K562 (cell line): ENCODE data around the gene EFHD2. TPM values are rescaled to one million over a fixed set of nuclear protein-coding genes. Genes with fewer than 3 reads are reported as not detected.

ENCODE experiments used
- ATAC-seq: fragments of 200-7000 bp; cut with Tn5 transposase; 3 replicates; pipeline ENCODE4 v1.9.1; 2020; ENCODE audit warnings: moderate library complexity
- BruUV-seq: library from RNA; stranded (reverse); fragments of 400-500 nt; replicated peaks from 2 replicates; lab custom pipeline; 2021; lab: Mats Ljungman, UMichigan
- CTCF ChIA-PET: fragments of 300-600 bp; formaldehyde crosslinking; extraction: SDS; loops from one replicate; lab custom pipeline; 2021; ENCODE audit warnings: low intra/inter-chr PET ratio; lab: Yijun Ruan, JAX
- POLR2A ChIA-PET: fragments of 300-600, 350-650 bp; sonication (Branson Sonifier 250); formaldehyde crosslinking; extraction: SDS; loops from one replicate; lab custom pipeline; 2021; ENCODE audit warnings: antibody characterized with exemption, inconsistent platforms; lab: Yijun Ruan, JAX
- DNase-seq, 4 experiments: peaks; one replicate each; pipeline versions ENCODE4 v3.0.0 to v3.0.0-alpha.2; 2011 to 2018; ENCODE audit warnings: low spot score in 3 of 4, mixed read lengths in 3 of 4; ENCODE audit errors: extremely low read depth in 1 of 4
- FAIRE-seq: peaks from 2 replicates; lab custom pipeline; 2011; peaks lifted over from hg19 to GRCh38; lab: Jason Lieb, UNC
- H2AFZ ChIP-seq: 2 replicates; pipeline ENCODE4 v1.6.0; 2011; ENCODE audit warnings: low read depth, low read length, control low read depth, inconsistent platforms
- H3K27ac ChIP-seq: fragments of 200-600 bp; 3 replicates; pipeline ENCODE4 v1.8.0; 2011; ENCODE audit warnings: low read depth, mild to moderate bottlenecking, control low read depth, inconsistent platforms, low read length, moderate library complexity, mixed read lengths; ENCODE audit errors: extremely low read depth
- H3K27me3 ChIP-seq, 2 experiments: fragments of 300-600 bp in 1 of 2; 2 replicates in 1 of 2; 3 replicates in 1 of 2; pipeline versions ENCODE4 v1.6.0 to v1.8.0; 2011; ENCODE audit warnings: inconsistent platforms in 2 of 2, low read length in 2 of 2, mild to moderate bottlenecking in 1 of 2, mixed read lengths in 1 of 2, moderate library complexity in 1 of 2; ENCODE audit not compliant: control insufficient read depth in 2 of 2, insufficient read depth in 2 of 2
- H3K36me3 ChIP-seq: fragments of 300-600 bp; 3 replicates; pipeline ENCODE4 v1.8.0; 2011; ENCODE audit warnings: mild to moderate bottlenecking, low read length, inconsistent platforms; ENCODE audit not compliant: control insufficient read depth, insufficient read depth
- H3K4me1 ChIP-seq, 2 experiments: fragments of 200-600 bp in 1 of 2; replicated peaks in 1 of 2; 2 replicates in 1 of 2; 3 replicates in 1 of 2; pipeline versions ENCODE4 v1.5.1 to v1.8.0; 2011; ENCODE audit warnings: inconsistent platforms in 2 of 2, low read length in 2 of 2, mild to moderate bottlenecking in 1 of 2, mixed read lengths in 1 of 2, moderate library complexity in 1 of 2; ENCODE audit not compliant: control insufficient read depth in 2 of 2, insufficient read depth in 2 of 2
- H3K4me2 ChIP-seq: 2 replicates; pipeline ENCODE4 v1.6.1; 2011; ENCODE audit warnings: low read length, control low read depth, inconsistent platforms, mixed read lengths; ENCODE audit not compliant: insufficient read depth
- H3K4me3 ChIP-seq: fragments of 200-600 bp; sonication (generic), shearing (Covaris generic); 2 replicates; pipeline ENCODE4 v1.5.1; 2016; ENCODE audit warnings: control low read depth, inconsistent platforms
- H3K79me2 ChIP-seq: fragments of 200-600 bp; 3 replicates; pipeline ENCODE4 v1.8.0; 2011; ENCODE audit warnings: low read length, inconsistent platforms; ENCODE audit not compliant: control insufficient read depth, insufficient read depth
- H3K9ac ChIP-seq, 2 experiments: 2 replicates each; pipeline versions ENCODE4 v1.6.0 to v1.6.1; 2011; ENCODE audit warnings: low read depth in 2 of 2, low read length in 2 of 2, control low read depth in 1 of 2, inconsistent platforms in 1 of 2, mild to moderate bottlenecking in 1 of 2, mixed read lengths in 1 of 2; ENCODE audit not compliant: insufficient read depth in 1 of 2
- H3K9me1 ChIP-seq: one replicate; pipeline ENCODE4 v1.6.0; 2011; ENCODE audit warnings: inconsistent platforms, mild to moderate bottlenecking, low read length, moderate library complexity; ENCODE audit not compliant: control insufficient read depth, insufficient read depth
- H3K9me3 ChIP-seq: replicated peaks from 2 replicates; pipeline ENCODE4 v1.5.1; 2011; ENCODE audit warnings: low read depth, low read length, inconsistent platforms; ENCODE audit not compliant: control insufficient read depth, insufficient read depth
- H4K20me1 ChIP-seq: replicated peaks from 2 replicates; pipeline ENCODE4 v1.6.1; 2011; ENCODE audit warnings: low read length, inconsistent platforms, mixed read lengths; ENCODE audit not compliant: control insufficient read depth, insufficient read depth
- ELF4 ChIP-seq: fragments of 450-650 bp; formaldehyde crosslinking; IDR thresholded peaks from 2 replicates; pipeline ENCODE4 v1.4.0; 2022; ENCODE audit warnings: missing genetic modification characterization
- ETS1 ChIP-seq: conservative IDR thresholded peaks from 2 replicates; pipeline ENCODE4 v1.6.1; 2011; ENCODE audit warnings: low read depth, mild to moderate bottlenecking, low read length; ENCODE audit not compliant: control insufficient read depth
- NFIX ChIP-seq: fragments of 250-450 bp; sonication (Bioruptor Pico); IDR thresholded peaks from 2 replicates; pipeline ENCODE4 v1.4.0; 2020; ENCODE audit warnings: low read depth, mild to moderate bottlenecking, moderate library complexity
- NFYB ChIP-seq: IDR thresholded peaks from 2 replicates; pipeline ENCODE4 v1.6.1; 2011; ENCODE audit warnings: mild to moderate bottlenecking, moderate library complexity; ENCODE audit not compliant: insufficient read length; ENCODE audit errors: extremely low read depth
- NR2F6 ChIP-seq: fragments of 450-650 bp; formaldehyde crosslinking; IDR thresholded peaks from 2 replicates; pipeline ENCODE4 v1.4.0; 2020; ENCODE audit warnings: mild to moderate bottlenecking
- ZNF76 ChIP-seq: fragments of 250-450 bp; sonication (Bioruptor Pico); IDR thresholded peaks from 2 replicates; pipeline ENCODE4 v1.4.0; 2020; ENCODE audit warnings: mild to moderate bottlenecking, moderate library complexity, borderline replicate concordance
- ZNF77 ChIP-seq: fragments of 250-450 bp; sonication (Bioruptor Pico); IDR thresholded peaks from 2 replicates; pipeline ENCODE4 v1.5.0; 2020
- WGBS: fragments of 100-300 bp; shearing (Covaris generic); methylation state at CpG from one replicate; pipeline ENCODE4 v1.1.6; 2016; ENCODE audit warnings: low coverage, mixed read lengths; ENCODE audit not compliant: insufficient coverage; ENCODE audit errors: missing lambda C conversion rate; 5-methylcytosine and 5-hydroxymethylcytosine counted together
- in situ Hi-C: fragments of 300-500 bp; cut with MboI; formaldehyde crosslinking; loops from 4 replicates; pipeline ENCODE4 v1.15.0; 2018; ENCODE audit warnings: inconsistent platforms, mixed read lengths
- intact Hi-C: fragments of 100-400 bp; cut with micrococcal nuclease; formaldehyde crosslinking; loops from 2 replicates; pipeline ENCODE4 v1.14.2; 2022
- polyA plus RNA-seq, 8 experiments: library from polyadenylated mRNA; depleted of rRNA in 4 of 8; stranded (reverse) in 5 of 8; unstranded in 3 of 8; fragments of >200 nt; fragmentation: Nextera tagmentation in 2 of 8; fragmentation: Illumina TruSeq in 1 of 8; extraction: Ambion mirVana in 2 of 8; extraction: Trizol in 1 of 8; gene quantifications; 2 replicates each; pipeline versions ENCODE4 v1.2.1 to v1.2.3, GENCODE V29; 2011 to 2014; ENCODE audit warnings: inconsistent platforms in 1 of 8, missing spikeins in 1 of 8
- total RNA-seq, 7 experiments: library from RNA; depleted of rRNA in 6 of 7; stranded (reverse); fragments of >200 nt in 6 of 7; fragmentation: Illumina TruSeq in 2 of 7; extraction: Trizol in 2 of 7; gene quantifications; 2 replicates each; pipeline versions ENCODE4 v1.2.1 to v1.2.3, GENCODE V29; 2011 to 2021; ENCODE audit warnings: low replicate concordance in 1 of 7
- TF ChIP-seq, protein P1 (sequence below): sonication (generic); formaldehyde crosslinking; IDR thresholded peaks from 2 replicates; pipeline ENCODE4 v1.5.0; 2020; ENCODE audit warnings: missing genetic modification reagents
- TF ChIP-seq, protein P2 (sequence below): fragments of 450-650 bp; IDR thresholded peaks from 2 replicates; pipeline ENCODE4 v1.6.1; 2016; ENCODE audit warnings: mild to moderate bottlenecking, moderate library complexity

EFHD2 gene
- total and polyA plus RNA-seq, 9 of the 15 experiments (the other 6 are each of a cell fraction or from before 2014, with no cell fraction given), result 1.7 to 73.5 (median 25.2) TPM

DNA sequence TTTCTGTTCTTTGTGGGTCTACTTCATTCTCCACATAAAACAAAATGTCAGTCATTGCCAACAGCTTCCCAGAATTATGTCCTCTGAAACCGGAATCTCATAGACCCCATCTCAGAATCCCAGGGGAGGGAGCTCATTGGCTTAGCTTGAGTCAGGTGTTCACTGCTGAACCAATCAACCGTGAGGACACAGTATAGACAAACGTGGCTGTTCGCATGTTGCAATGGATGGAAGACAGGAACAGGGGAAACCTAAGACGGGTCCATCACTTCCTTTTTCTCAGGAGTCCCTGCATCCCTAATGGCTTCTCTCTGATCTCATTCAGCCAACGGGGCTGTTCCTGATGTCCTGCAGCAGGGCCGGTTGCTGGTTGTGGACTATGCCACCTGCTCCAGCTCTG lies 56.0 kb downstream of the EFHD2 start:
- FAIRE-seq (no peak), ATAC-seq (peak; percentile 72), DNase-seq (peak in 3 of 4 experiments; percentile 34 to 49 (median 34))
- 29% methylated on average over 7 of the region's 7 CpGs for WGBS
- H3K36me3 ChIP-seq, result no peaks in the 10 kb centered on the region
- H2AFZ ChIP-seq, result peak overlapping the region; percentile 52
- 0 out of 5 replicates have a peak, but pooled peaks cover 0 to 7% of the 10 kb centered on the region in 2 experiments for H3K27me3 ChIP-seq
- peaks cover 4 to 11% of the 10 kb centered on the region in 2 experiments; a peak in 4 of 5 replicates for H3K4me1 ChIP-seq
- no peaks in the 10 kb centered on the region for H4K20me1 ChIP-seq
- H3K9me3 ChIP-seq, result no peaks in the 10 kb centered on the region
- no peak overlapping the region for H3K9ac ChIP-seq
- no peak overlapping the region for H3K4me3 ChIP-seq
- peak overlapping the region; percentile 29 for H3K4me2 ChIP-seq
- CTCF ChIA-PET, result no interaction called here
- no peak overlapping the region for H3K27ac ChIP-seq
- in situ Hi-C loops (no loop called here), intact Hi-C loops (no loop called here)
- no TSS peak for BruUV-seq
- POLR2A ChIA-PET, result interaction anchor here (0.6 to 1.7 kb wide), 3 partner anchors 9 to 256 kb away, joined by 3 to 5 read pairs (median 4); partner anchors contain the start of gene CELA2A
- H3K9me1 ChIP-seq, result no peaks in the 10 kb centered on the region
- H3K79me2 ChIP-seq, result no peaks in the 10 kb centered on the region
- TF ChIP-seq, protein P1, sequence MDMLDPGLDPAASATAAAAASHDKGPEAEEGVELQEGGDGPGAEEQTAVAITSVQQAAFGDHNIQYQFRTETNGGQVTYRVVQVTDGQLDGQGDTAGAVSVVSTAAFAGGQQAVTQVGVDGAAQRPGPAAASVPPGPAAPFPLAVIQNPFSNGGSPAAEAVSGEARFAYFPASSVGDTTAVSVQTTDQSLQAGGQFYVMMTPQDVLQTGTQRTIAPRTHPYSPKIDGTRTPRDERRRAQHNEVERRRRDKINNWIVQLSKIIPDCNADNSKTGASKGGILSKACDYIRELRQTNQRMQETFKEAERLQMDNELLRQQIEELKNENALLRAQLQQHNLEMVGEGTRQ (CRISPR knock-in tag), result peak; percentile 66
- TF ChIP-seq NFIX (CRISPR knock-in tag) (no peak), NR2F6 (no peak), ZNF76 (CRISPR knock-in tag) (no peak), ZNF77 (no peak), NFYB (peak; percentile 35), ELF4 (CRISPR knock-in tag) (no peak), ETS1 (no peak)
- TF ChIP-seq, protein P2, sequence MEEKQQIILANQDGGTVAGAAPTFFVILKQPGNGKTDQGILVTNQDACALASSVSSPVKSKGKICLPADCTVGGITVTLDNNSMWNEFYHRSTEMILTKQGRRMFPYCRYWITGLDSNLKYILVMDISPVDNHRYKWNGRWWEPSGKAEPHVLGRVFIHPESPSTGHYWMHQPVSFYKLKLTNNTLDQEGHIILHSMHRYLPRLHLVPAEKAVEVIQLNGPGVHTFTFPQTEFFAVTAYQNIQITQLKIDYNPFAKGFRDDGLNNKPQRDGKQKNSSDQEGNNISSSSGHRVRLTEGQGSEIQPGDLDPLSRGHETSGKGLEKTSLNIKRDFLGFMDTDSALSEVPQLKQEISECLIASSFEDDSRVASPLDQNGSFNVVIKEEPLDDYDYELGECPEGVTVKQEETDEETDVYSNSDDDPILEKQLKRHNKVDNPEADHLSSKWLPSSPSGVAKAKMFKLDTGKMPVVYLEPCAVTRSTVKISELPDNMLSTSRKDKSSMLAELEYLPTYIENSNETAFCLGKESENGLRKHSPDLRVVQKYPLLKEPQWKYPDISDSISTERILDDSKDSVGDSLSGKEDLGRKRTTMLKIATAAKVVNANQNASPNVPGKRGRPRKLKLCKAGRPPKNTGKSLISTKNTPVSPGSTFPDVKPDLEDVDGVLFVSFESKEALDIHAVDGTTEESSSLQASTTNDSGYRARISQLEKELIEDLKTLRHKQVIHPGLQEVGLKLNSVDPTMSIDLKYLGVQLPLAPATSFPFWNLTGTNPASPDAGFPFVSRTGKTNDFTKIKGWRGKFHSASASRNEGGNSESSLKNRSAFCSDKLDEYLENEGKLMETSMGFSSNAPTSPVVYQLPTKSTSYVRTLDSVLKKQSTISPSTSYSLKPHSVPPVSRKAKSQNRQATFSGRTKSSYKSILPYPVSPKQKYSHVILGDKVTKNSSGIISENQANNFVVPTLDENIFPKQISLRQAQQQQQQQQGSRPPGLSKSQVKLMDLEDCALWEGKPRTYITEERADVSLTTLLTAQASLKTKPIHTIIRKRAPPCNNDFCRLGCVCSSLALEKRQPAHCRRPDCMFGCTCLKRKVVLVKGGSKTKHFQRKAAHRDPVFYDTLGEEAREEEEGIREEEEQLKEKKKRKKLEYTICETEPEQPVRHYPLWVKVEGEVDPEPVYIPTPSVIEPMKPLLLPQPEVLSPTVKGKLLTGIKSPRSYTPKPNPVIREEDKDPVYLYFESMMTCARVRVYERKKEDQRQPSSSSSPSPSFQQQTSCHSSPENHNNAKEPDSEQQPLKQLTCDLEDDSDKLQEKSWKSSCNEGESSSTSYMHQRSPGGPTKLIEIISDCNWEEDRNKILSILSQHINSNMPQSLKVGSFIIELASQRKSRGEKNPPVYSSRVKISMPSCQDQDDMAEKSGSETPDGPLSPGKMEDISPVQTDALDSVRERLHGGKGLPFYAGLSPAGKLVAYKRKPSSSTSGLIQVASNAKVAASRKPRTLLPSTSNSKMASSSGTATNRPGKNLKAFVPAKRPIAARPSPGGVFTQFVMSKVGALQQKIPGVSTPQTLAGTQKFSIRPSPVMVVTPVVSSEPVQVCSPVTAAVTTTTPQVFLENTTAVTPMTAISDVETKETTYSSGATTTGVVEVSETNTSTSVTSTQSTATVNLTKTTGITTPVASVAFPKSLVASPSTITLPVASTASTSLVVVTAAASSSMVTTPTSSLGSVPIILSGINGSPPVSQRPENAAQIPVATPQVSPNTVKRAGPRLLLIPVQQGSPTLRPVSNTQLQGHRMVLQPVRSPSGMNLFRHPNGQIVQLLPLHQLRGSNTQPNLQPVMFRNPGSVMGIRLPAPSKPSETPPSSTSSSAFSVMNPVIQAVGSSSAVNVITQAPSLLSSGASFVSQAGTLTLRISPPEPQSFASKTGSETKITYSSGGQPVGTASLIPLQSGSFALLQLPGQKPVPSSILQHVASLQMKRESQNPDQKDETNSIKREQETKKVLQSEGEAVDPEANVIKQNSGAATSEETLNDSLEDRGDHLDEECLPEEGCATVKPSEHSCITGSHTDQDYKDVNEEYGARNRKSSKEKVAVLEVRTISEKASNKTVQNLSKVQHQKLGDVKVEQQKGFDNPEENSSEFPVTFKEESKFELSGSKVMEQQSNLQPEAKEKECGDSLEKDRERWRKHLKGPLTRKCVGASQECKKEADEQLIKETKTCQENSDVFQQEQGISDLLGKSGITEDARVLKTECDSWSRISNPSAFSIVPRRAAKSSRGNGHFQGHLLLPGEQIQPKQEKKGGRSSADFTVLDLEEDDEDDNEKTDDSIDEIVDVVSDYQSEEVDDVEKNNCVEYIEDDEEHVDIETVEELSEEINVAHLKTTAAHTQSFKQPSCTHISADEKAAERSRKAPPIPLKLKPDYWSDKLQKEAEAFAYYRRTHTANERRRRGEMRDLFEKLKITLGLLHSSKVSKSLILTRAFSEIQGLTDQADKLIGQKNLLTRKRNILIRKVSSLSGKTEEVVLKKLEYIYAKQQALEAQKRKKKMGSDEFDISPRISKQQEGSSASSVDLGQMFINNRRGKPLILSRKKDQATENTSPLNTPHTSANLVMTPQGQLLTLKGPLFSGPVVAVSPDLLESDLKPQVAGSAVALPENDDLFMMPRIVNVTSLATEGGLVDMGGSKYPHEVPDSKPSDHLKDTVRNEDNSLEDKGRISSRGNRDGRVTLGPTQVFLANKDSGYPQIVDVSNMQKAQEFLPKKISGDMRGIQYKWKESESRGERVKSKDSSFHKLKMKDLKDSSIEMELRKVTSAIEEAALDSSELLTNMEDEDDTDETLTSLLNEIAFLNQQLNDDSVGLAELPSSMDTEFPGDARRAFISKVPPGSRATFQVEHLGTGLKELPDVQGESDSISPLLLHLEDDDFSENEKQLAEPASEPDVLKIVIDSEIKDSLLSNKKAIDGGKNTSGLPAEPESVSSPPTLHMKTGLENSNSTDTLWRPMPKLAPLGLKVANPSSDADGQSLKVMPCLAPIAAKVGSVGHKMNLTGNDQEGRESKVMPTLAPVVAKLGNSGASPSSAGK, result no peak
